ENCODE data around the gene KLC4. TPM values are rescaled to one million over a fixed set of nuclear protein-coding genes. Genes with fewer than 3 reads are reported as not detected.
A peak's percentile ranks its signal among the peaks of the same experiment; 100 is the strongest.
"Not testable (repeated sequence)": the region's sequence is repeated elsewhere in the genome, so short reads cannot be mapped to it uniquely, and the experiment has no call there.

KLC4 gene
- polyA plus RNA-seq, 1 donor: 27.6 TPM

DNA sequence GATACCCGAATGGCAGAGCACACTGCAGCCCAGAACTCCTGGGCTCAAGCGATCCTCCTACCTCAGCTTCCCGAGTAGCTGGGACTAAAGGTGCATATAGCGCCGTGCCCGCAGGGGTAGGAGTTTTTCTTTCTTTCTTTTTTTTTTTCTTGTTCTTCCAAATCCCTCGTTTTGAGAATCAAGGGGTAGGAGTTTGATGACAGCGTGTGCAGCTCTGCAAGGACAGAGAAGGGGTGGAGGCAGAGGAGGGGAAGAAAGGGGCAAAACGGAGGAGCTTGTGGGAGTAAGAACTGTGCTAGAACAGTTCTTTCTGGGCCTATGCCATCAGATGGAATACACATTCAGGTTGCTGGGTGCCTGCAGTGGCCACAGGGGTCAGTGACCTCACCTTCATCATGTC is 22.7 kb upstream of the KLC4 start:
- DNase-seq (ENCODE audit: low read depth): no peak

GRCh38 chr6:43037197-43037596 is 22.2 kb upstream of the KLC4 start:
- no peak for DNase-seq (ENCODE audit: low read depth)

GRCh38 chr6:43037706-43038105 is 21.7 kb upstream of the KLC4 start:
- no peak for DNase-seq (ENCODE audit: low read depth)

GRCh38 chr6:43038727-43039126 is 20.7 kb upstream of the KLC4 start:
- DNase-seq (ENCODE audit: low read depth): no peak

DNA sequence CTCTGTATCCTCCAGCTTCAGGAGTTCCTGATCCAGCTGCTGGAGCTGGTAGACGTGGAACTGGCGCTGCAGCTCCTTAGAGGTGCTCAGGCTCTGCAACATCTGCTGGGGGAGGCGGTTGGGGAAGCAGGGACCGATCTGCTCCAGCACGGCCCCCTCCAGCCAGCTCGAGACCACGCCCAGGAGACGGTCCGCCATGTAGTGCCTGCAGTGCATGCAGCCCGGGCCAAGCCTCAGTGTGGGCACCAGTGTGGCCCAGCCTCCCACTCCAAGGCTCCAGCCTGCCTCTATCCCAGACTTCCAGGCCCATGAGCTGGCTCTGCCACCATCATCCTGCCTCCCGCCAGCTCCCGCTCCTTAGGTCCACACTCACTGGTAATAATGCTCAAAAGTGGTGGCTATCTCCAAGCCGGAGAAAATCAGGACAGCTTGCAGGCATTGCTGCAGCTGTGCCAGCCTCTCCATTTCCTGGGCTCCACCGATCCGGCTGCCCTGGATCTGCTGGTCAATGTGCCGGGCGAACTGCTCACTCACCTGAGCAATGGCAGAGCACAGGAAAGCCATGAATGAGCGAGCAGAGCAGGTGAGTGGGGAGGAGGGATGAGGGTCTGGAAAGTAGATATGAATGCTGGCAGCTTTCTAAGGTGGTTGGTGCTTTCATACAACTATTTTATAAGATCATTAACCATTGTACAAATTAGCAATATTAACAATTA is 18.7 kb upstream of the KLC4 start:
- no peak for DNase-seq (ENCODE audit: low read depth)

DNA sequence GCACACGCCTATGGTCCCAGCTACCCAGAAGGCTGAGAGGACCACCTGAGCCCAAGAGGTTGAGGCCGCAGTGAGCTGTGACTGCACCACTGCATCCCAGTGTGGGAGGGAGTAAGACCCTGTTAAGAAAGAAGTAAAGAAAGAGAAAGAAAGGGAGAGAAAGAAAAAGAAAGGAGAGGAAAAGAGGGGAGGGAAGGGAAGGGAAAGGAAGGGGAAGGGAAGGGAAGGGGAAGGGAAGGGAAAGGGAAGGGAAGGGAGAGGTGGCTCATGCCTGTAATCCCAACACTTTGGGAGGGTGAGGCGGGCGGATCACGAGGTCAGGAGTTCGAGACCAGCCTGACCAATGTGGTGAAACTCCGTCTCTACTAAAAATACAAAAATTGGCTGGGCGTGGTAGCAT is 18.0 kb upstream of the KLC4 start:
- DNase-seq (ENCODE audit: low read depth): not testable (repeated sequence)

DNA sequence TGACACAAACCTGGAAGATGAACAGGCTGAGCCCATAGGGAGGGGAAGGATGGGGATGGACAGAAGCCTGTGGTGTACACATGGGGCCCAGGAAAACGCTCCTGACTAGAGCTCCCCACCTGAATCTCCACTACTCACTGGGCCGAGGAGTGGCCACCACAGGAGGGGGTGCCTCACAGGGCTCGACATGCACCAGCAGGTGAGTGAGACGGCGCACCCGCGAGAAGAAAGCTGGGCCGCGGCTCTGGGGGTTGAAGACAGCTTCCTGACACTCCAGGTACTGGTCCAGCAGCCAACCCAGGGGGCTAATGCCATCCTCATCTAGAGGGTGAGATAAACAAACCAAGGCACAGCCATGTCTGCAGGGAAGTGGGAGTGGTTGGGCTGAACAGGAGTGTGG is 16.1 kb upstream of the KLC4 start:
- no peak for DNase-seq (ENCODE audit: low read depth)

DNA sequence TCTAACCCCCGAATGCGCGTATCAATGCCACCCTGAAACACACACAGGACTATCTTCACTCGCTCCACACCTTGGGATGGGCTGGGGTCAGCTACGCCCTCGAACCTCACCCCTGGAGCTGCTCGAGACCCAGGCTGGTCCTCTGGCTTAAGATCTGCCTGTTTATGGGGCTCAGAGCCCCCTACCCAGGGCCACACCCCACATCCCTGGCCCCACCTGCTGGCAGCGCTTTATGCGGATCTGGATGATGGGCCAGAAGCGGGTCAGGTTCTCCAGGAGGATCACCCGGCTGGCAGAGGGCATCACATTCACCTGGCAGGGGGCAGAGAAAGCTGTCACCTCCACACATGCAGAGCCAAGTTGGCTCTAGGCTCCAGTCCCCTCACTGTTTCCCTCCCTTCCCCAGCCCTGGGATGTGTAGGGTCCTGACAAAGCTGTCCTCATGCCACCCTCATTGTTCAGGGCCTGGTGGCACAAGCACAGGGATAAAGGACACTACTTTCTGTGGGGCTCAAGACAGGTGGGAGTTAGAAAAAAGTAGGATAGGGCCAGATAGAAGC is 14.0 kb upstream of the KLC4 start:
- DNase-seq (ENCODE audit: low read depth): no peak

DNA sequence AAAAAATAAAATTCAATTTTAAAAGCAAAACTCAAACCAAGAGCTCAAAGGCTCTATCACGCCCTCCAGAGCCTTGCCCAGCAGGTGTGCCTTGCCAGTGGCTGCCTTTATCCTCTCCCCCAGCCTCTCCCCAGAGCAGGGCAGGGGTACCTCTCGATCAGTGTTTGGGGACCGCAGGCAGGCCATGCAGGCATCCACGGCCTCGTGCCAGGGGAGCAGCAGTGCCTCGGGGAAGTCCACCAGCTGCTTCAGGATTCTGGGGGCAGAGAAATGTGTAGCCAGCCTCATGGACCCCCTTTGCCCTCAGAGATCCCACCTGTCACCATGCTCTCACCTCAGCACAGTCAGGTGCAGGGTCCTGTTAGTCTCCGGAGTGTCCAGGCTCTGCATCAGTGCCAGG is 11.4 kb upstream of the KLC4 start:
- no peak for DNase-seq (ENCODE audit: low read depth)

DNA sequence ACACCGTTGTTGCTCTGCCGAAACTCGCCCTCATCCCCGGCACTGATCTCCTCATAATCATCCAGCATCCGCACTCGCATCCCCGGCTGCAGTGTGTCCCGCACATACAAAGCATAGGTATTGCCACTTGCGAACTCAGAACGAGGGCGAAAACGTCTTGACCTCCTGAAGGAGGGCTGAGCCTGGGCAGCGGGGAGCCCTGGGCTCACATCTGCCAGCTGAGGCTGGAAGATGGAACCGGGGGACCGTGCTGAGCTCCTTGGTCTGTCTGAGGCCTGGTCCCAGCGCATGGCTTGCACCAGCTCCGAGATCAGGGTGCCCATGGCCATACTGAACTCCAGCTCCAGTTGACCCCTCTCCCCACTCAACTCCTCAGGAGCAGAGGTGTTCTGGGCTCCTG is 8.4 kb upstream of the KLC4 start:
- no peak for DNase-seq (ENCODE audit: low read depth)

GRCh38 chr6:43052225-43052841 is 7.1 kb upstream of the KLC4 start:
- no peak for DNase-seq (ENCODE audit: low read depth)

- no peak for DNase-seq (ENCODE audit: low read depth)
Measured at GRCh38 chr6:43052842-43053544, 6.4 kb upstream of the KLC4 start.

DNA sequence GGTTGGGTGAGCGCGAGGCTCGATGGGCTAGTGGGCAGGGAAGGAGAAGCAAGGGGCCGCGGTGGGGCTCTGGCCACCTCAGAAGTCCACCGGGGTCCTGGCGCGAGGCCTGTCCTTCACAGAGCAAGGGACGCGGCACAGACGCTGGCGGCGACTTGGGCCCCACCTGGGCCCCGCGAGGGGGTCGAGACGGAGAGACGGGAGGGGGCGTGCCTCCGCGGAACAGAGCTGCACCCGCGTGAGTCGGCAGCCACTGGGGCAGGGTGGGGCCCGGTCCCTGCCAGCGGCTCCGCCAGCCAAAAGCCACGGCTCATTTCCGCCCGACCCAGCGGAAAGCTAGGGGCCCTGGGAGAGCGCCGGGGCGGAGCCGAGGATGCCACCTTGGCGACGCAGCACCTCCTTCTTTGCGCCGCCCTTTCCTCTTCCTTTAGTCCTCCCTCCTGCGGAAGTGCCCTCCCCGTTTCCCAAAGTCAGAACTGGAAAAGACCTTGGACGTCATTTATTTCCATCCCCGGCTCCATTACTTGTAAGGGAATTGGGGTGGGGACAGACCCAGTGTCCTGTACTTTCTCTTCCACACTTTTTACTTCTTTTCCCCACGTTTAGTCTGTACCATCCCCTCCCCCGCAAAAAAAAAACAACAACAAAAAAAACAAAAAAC is 5.8 kb upstream of the KLC4 start, which contains the start of gene CUL7:
Gene CUL7 (minus strand): TSS at position 307 of the 661 bp plus-strand sequence. CDS start 1,063 bp downstream, outside the sequence.
- peak; percentile 91 for DNase-seq (ENCODE audit: low read depth)

GRCh38 chr6:43054206-43054943 is 5.1 kb upstream of the KLC4 start:
- no peak for DNase-seq (ENCODE audit: low read depth)

DNA sequence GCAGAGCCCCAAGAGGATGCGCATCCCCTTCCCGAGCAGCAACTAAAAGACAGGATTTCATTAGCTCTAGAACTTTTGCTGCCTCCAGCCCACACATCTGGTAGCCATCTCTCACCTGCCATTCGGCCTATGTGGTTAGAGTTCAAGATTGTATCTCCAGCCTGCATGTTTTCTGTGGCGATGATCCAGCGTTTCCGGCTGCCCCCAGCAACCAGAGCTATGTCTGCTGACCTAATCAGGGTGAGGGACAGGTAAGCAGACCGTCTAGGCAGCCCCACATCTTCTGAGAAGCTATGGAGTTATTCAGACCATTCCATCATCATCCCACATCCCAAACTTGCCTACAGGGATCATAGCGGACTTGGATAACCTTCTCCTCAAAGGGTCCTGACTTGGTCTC is 3.5 kb upstream of the KLC4 start:
- DNase-seq (ENCODE audit: low read depth): no peak

GRCh38 chr6:43058531-43058930 is 900 bp upstream of the KLC4 start:
- no peak for DNase-seq (ENCODE audit: low read depth)

DNA sequence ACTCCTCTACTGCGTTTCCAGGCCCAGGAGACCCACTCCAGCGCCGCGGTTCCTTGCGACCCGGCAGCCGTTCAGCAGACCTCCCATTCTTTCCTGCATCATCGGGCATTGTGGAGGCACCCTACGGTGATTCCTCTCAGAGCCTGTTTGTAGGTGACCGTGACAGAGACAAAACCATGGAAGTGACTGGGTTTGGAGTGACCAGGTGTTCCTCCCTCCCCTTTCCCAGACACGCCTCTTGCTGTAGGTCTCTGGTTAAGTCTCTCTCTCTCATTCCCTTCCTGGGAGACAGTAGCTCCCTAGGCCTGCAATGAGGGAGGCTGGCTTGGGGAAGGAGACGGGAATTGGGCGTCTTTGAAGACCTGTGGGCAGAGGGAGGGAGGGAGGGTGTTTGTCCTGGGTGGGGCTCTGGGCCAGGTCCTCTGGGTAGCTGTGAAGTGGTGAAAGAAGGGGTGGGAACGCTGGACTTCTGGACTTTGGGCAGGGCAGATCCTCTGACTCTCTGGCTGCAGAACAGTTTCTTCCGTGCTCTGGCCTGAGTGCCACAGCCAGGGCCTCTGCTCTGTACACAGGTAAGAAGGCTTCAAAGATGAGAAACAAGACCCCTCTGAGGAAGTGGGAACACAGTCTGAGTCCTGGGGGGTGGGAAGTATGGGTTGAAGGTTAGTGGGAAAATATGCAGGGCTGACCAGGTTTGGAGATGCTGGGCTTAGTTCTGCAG is 763 bp downstream of the KLC4 start:
- no peak for DNase-seq (ENCODE audit: low read depth)

DNA sequence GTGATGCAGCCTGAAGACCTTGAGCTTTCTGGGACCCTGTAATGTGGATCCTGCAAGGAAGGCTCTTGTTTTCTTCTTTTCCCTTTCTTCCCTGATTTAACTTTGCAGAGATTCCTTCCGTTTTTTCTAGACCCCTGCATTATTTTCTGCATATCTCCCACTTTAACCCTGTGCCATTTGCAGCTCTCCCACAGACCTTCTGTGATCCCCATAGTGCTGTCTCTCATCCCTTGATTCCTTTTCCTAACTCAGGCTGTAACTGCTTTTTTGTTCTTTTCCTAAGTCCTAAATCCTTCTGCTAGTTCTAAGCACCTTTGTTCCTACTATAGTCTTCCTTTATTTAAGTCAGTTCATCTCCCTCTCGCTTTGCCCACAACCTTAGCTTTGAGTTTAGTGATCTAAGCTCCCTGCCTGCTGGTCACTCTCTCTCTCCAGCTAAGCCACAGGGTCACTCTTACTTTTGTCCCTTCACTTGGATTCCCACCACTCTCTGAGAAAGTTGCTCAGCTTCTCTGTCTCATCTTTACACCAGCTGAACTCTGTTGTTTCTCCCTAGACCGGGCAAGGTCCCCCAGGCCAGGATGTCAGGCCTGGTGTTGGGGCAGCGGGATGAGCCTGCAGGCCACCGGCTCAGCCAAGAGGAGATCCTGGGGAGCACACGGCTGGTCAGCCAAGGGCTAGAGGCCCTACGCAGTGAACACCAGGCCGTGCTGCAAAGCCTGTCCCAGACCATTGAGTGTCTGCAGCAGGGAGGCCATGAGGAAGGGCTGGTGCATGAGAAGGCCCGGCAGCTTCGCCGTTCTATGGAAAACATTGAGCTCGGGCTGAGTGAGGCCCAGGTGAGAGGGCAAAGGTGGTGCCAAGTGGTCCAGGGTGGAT is 1.6 kb downstream of the KLC4 start:
- DNase-seq (ENCODE audit: low read depth): no peak

- no peak for DNase-seq (ENCODE audit: low read depth)
Measured at GRCh38 chr6:43061861-43062260, 2.4 kb downstream of the KLC4 start.

- no peak for DNase-seq (ENCODE audit: low read depth)
Measured at GRCh38 chr6:43062818-43063217, 3.4 kb downstream of the KLC4 start.

Data from forelimb muscle (tissue), 1 donor.